Measurements from ENCODE around the gene SLC25A23.

Gene SLC25A23

GRCh38 chr19:6479836-6480398 lies 20.3 kb upstream of the SLC25A23 start:
- Histone ChIP-seq H3K4me2 (ENCODE audit: insufficient read depth, low read length, poor library complexity, severe bottlenecking) (no peak overlapping the region), H3K79me1 (ENCODE audit: low read depth, low read length) (peaks cover 2% of the 10 kb centered on the region), H4K91ac (ENCODE audit: low read depth, low read length, poor library complexity) (no peak overlapping the region), H3K27me3 (ENCODE audit: control insufficient read depth in 3 of 3, insufficient read depth in 3 of 3, low read depth in 1 of 3, low read length in 3 of 3) (peaks cover 3 to 45% (median 18%) of the 10 kb centered on the region in 3 experiments), H3K4ac (ENCODE audit: low read length) (no peak overlapping the region), H3K18ac (ENCODE audit: low read length) (peak overlapping the region; percentile 35), H3K4me1 (ENCODE audit: control insufficient read depth in 2 of 2, insufficient read depth in 1 of 2, low read depth in 1 of 2, low read length in 2 of 2) (peaks cover 6 to 14% of the 10 kb centered on the region in 2 donors), H3K14ac (ENCODE audit: low read length) (no peak overlapping the region), H3K4me3 (ENCODE audit: low read length in 2 of 2) (peak overlapping the region in 1 of 2 donors; percentile 8), H2BK12ac (ENCODE audit: low read length) (peak overlapping the region; percentile 63), H3K9ac (ENCODE audit: low read depth, low read length, poor library complexity) (no peak overlapping the region), H3K23ac (ENCODE audit: low read depth, low read length, poor library complexity) (peak overlapping the region; percentile 12), H4K8ac (ENCODE audit: low read depth, low read length) (no peak overlapping the region), H2BK5ac (ENCODE audit: low read length) (no peak overlapping the region), H3K27ac (replicated peaks; ENCODE audit: low read length) (no peak overlapping the region), H2AK5ac (ENCODE audit: low read depth, low read length) (no peak overlapping the region), H2AFZ (ENCODE audit: low read length) (no peak overlapping the region), H2BK120ac (ENCODE audit: low read depth, low read length) (no peak overlapping the region), H3K9me3 (replicated peaks in 1 of 2; ENCODE audit: control insufficient read depth in 2 of 2, insufficient read depth in 1 of 2, low read depth in 1 of 2, low read length in 2 of 2) (peaks cover 0 to 5% of the 10 kb centered on the region in 2 donors), H3K36me3 (replicated peaks in 1 of 2; ENCODE audit: control insufficient read depth in 2 of 2, insufficient read depth in 2 of 2, low read length in 2 of 2) (no peaks in the 10 kb centered on the region), H2BK15ac (ENCODE audit: low read length) (no peak overlapping the region)
- DNase-seq (ENCODE audit: low spot score) = no peak
- WGBS, 2 donors (ENCODE audit: extremely low coverage in 2 of 2, insufficient read length in 2 of 2, insufficient replicate concordance in 1 of 2) = no CpG with 5 or more reads among the region's 7 CpGs

- Histone ChIP-seq H3K27me3 (ENCODE audit: control insufficient read depth in 3 of 3, insufficient read depth in 3 of 3, low read depth in 1 of 3, low read length in 3 of 3) (peaks cover 3 to 52% (median 18%) of the 10 kb centered on the region in 3 experiments), H3K4me3 (ENCODE audit: low read length in 2 of 2) (no peak overlapping the region), H4K8ac (ENCODE audit: low read depth, low read length) (no peak overlapping the region), H3K9me3 (replicated peaks in 1 of 2; ENCODE audit: control insufficient read depth in 2 of 2, insufficient read depth in 1 of 2, low read depth in 1 of 2, low read length in 2 of 2) (peaks cover 0 to 5% of the 10 kb centered on the region in 2 donors), H3K4me1 (ENCODE audit: control insufficient read depth in 2 of 2, insufficient read depth in 1 of 2, low read depth in 1 of 2, low read length in 2 of 2) (peaks cover 6 to 14% of the 10 kb centered on the region in 2 donors), H3K4ac (ENCODE audit: low read length) (no peak overlapping the region), H2BK15ac (ENCODE audit: low read length) (no peak overlapping the region), H3K14ac (ENCODE audit: low read length) (peak overlapping the region; percentile 71), H2AK5ac (ENCODE audit: low read depth, low read length) (peak overlapping the region; percentile 81), H2BK120ac (ENCODE audit: low read depth, low read length) (no peak overlapping the region), H3K9ac (ENCODE audit: low read depth, low read length, poor library complexity) (no peak overlapping the region), H2BK12ac (ENCODE audit: low read length) (no peak overlapping the region), H2BK5ac (ENCODE audit: low read length) (no peak overlapping the region), H3K27ac (replicated peaks; ENCODE audit: low read length) (no peak overlapping the region), H2AFZ (ENCODE audit: low read length) (no peak overlapping the region), H3K23ac (ENCODE audit: low read depth, low read length, poor library complexity) (no peak overlapping the region), H3K79me1 (ENCODE audit: low read depth, low read length) (peaks cover 2% of the 10 kb centered on the region), H4K91ac (ENCODE audit: low read depth, low read length, poor library complexity) (no peak overlapping the region), H3K18ac (ENCODE audit: low read length) (no peak overlapping the region), H3K36me3 (replicated peaks in 1 of 2; ENCODE audit: control insufficient read depth in 2 of 2, insufficient read depth in 2 of 2, low read length in 2 of 2) (no peaks in the 10 kb centered on the region), H3K4me2 (ENCODE audit: insufficient read depth, low read length, poor library complexity, severe bottlenecking) (no peak overlapping the region)
- no CpG with 5 or more reads among the region's 13 CpGs for WGBS, 2 donors (ENCODE audit: extremely low coverage in 2 of 2, insufficient read length in 2 of 2, insufficient replicate concordance in 1 of 2)
- DNase-seq (ENCODE audit: low spot score) = no peak
These were observed 19.2 kb upstream of the SLC25A23 start for GRCh38 chr19:6478815-6479214.

- no peak for DNase-seq (ENCODE audit: low spot score)
- H3K36me3 ChIP-seq (replicated peaks in 1 of 2; ENCODE audit: control insufficient read depth in 2 of 2, insufficient read depth in 2 of 2, low read length in 2 of 2) = no peaks in the 10 kb centered on the region
- peak overlapping the region in 1 of 2 donors; percentile 73 for H3K4me3 ChIP-seq (ENCODE audit: low read length in 2 of 2)
- H3K79me1 ChIP-seq (ENCODE audit: low read depth, low read length) = peaks cover 2% of the 10 kb centered on the region
- H3K9ac ChIP-seq (ENCODE audit: low read depth, low read length, poor library complexity) = peak overlapping the region; percentile 72
- peak overlapping the region; percentile 17 for H3K23ac ChIP-seq (ENCODE audit: low read depth, low read length, poor library complexity)
- H3K9me3 ChIP-seq (replicated peaks in 1 of 2; ENCODE audit: control insufficient read depth in 2 of 2, insufficient read depth in 1 of 2, low read depth in 1 of 2, low read length in 2 of 2) = peaks cover 0 to 5% of the 10 kb centered on the region in 2 donors
- H2BK15ac ChIP-seq (ENCODE audit: low read length) = peak overlapping the region; percentile 64
- H3K14ac ChIP-seq (ENCODE audit: low read length) = no peak overlapping the region
- peak overlapping the region; percentile 90 for H2AK5ac ChIP-seq (ENCODE audit: low read depth, low read length)
- no CpG with 5 or more reads among the region's 29 CpGs for WGBS, 2 donors (ENCODE audit: extremely low coverage in 2 of 2, insufficient read length in 2 of 2, insufficient replicate concordance in 1 of 2)
- no peak overlapping the region for H2BK5ac ChIP-seq (ENCODE audit: low read length)
- H3K4me2 ChIP-seq (ENCODE audit: insufficient read depth, low read length, poor library complexity, severe bottlenecking) = peak overlapping the region; percentile 78
- H2BK120ac ChIP-seq (ENCODE audit: low read depth, low read length) = no peak overlapping the region
- peaks cover 3 to 56% (median 18%) of the 10 kb centered on the region in 3 experiments for H3K27me3 ChIP-seq (ENCODE audit: control insufficient read depth in 3 of 3, insufficient read depth in 3 of 3, low read depth in 1 of 3, low read length in 3 of 3)
- H2BK12ac ChIP-seq (ENCODE audit: low read length) = no peak overlapping the region
- H4K8ac ChIP-seq (ENCODE audit: low read depth, low read length) = no peak overlapping the region
- peak overlapping the region; percentile 84 for H2AFZ ChIP-seq (ENCODE audit: low read length)
- H4K91ac ChIP-seq (ENCODE audit: low read depth, low read length, poor library complexity) = no peak overlapping the region
- H3K4ac ChIP-seq (ENCODE audit: low read length) = no peak overlapping the region
- H3K27ac ChIP-seq (replicated peaks; ENCODE audit: low read length) = no peak overlapping the region
- H3K4me1 ChIP-seq (ENCODE audit: control insufficient read depth in 2 of 2, insufficient read depth in 1 of 2, low read depth in 1 of 2, low read length in 2 of 2) = peaks cover 6 to 14% of the 10 kb centered on the region in 2 donors
- H3K18ac ChIP-seq (ENCODE audit: low read length) = peak overlapping the region; percentile 90
These were observed 17.4 kb upstream of the SLC25A23 start for GRCh38 chr19:6476896-6477431.

GRCh38 chr19:6476155-6476895 lies 16.7 kb upstream of the SLC25A23 start:
- H3K27ac ChIP-seq (replicated peaks; ENCODE audit: low read length) = no peak overlapping the region
- no peak overlapping the region for H3K4ac ChIP-seq (ENCODE audit: low read length)
- no peak overlapping the region for H2BK12ac ChIP-seq (ENCODE audit: low read length)
- peaks cover 4 to 13% of the 10 kb centered on the region in 2 donors for H3K4me1 ChIP-seq (ENCODE audit: control insufficient read depth in 2 of 2, insufficient read depth in 1 of 2, low read depth in 1 of 2, low read length in 2 of 2)
- no peak overlapping the region for H2BK120ac ChIP-seq (ENCODE audit: low read depth, low read length)
- H3K18ac ChIP-seq (ENCODE audit: low read length) = peak overlapping the region; percentile 90
- H2AK5ac ChIP-seq (ENCODE audit: low read depth, low read length) = no peak overlapping the region
- H2BK5ac ChIP-seq (ENCODE audit: low read length) = no peak overlapping the region
- H3K4me2 ChIP-seq (ENCODE audit: insufficient read depth, low read length, poor library complexity, severe bottlenecking) = peak overlapping the region; percentile 78
- peak overlapping the region in 1 of 2 donors; percentile 73 for H3K4me3 ChIP-seq (ENCODE audit: low read length in 2 of 2)
- H3K23ac ChIP-seq (ENCODE audit: low read depth, low read length, poor library complexity) = peak overlapping the region; percentile 17
- DNase-seq (ENCODE audit: low spot score) = peak; percentile 98
- H3K79me1 ChIP-seq (ENCODE audit: low read depth, low read length) = peaks cover 2% of the 10 kb centered on the region
- no peak overlapping the region for H4K91ac ChIP-seq (ENCODE audit: low read depth, low read length, poor library complexity)
- no peaks in the 10 kb centered on the region for H3K36me3 ChIP-seq (replicated peaks in 1 of 2; ENCODE audit: control insufficient read depth in 2 of 2, insufficient read depth in 2 of 2, low read length in 2 of 2)
- peak overlapping the region; percentile 84 for H2AFZ ChIP-seq (ENCODE audit: low read length)
- no CpG with 5 or more reads among the region's 33 CpGs for WGBS, 2 donors (ENCODE audit: extremely low coverage in 2 of 2, insufficient read length in 2 of 2, insufficient replicate concordance in 1 of 2)
- H3K27me3 ChIP-seq (ENCODE audit: control insufficient read depth in 3 of 3, insufficient read depth in 3 of 3, low read depth in 1 of 3, low read length in 3 of 3) = peaks cover 3 to 56% (median 18%) of the 10 kb centered on the region in 3 experiments
- peaks cover 0 to 5% of the 10 kb centered on the region in 2 donors for H3K9me3 ChIP-seq (replicated peaks in 1 of 2; ENCODE audit: control insufficient read depth in 2 of 2, insufficient read depth in 1 of 2, low read depth in 1 of 2, low read length in 2 of 2)
- H3K9ac ChIP-seq (ENCODE audit: low read depth, low read length, poor library complexity) = peak overlapping the region; percentile 72
- H2BK15ac ChIP-seq (ENCODE audit: low read length) = no peak overlapping the region
- no peak overlapping the region for H3K14ac ChIP-seq (ENCODE audit: low read length)
- H4K8ac ChIP-seq (ENCODE audit: low read depth, low read length) = no peak overlapping the region
